Sigmoid colon (tissue), 4 donors: ENCODE measurements around the gene PTPN7.

ENCODE experiments used
- CTCF ChIP-seq, 4 experiments: fragments of 450-650 bp in 3 of 4; fragments of 200-600 bp in 1 of 4; IDR thresholded peaks; one replicate each; pipeline ENCODE4 v1.5.1; 2016 to 2019; ENCODE audit warnings: antibody characterized with exemption in 4 of 4, mild to moderate bottlenecking in 3 of 4, moderate library complexity in 2 of 4
- EP300 ChIP-seq, 4 donors: sonication (generic); formaldehyde crosslinking; IDR thresholded peaks; one replicate each; pipeline ENCODE4 v1.6.1; 2017; ENCODE audit warnings: antibody characterized with exemption in 4 of 4
- POLR2A ChIP-seq, 2 donors: fragments of 450-650 bp; IDR thresholded peaks; one replicate each; pipeline ENCODE4 v1.6.1; 2016; ENCODE audit warnings: antibody characterized with exemption in 2 of 2, mild to moderate bottlenecking in 2 of 2, moderate library complexity in 2 of 2
- POLR2AphosphoS5 ChIP-seq, 4 donors: sonication (generic); formaldehyde crosslinking; IDR thresholded peaks; one replicate each; pipeline ENCODE4 v1.6.1; 2017; ENCODE audit warnings: antibody characterized with exemption in 4 of 4

- TF ChIP-seq CTCF (IDR thresholded peaks at IDR 0.05) (no peak), POLR2A (IDR thresholded peaks at IDR 0.05) (no peak), POLR2AphosphoS5 (IDR thresholded peaks at IDR 0.05) (no peak), EP300 (IDR thresholded peaks at IDR 0.05) (no peak)
These were observed 26.4 kb downstream of the PTPN7 start for GRCh38 chr1:202133989-202134388.
